CD4-positive, alpha-beta T cell treated with Interleukin-10 for 1 hour (primary cell): Measurements from ENCODE around the gene YOD1.

Experiments
- DNase-seq: peaks from one replicate; pipeline ENCODE4 v3.0.0-alpha.2; 2020

YOD1 gene

GRCh38 chr1:207072233-207072632 is 21.2 kb upstream of the YOD1 start:
- DNase-seq = no peak

- no peak for DNase-seq
Measured at GRCh38 chr1:207071426-207071825, 20.4 kb upstream of the YOD1 start.

DNA sequence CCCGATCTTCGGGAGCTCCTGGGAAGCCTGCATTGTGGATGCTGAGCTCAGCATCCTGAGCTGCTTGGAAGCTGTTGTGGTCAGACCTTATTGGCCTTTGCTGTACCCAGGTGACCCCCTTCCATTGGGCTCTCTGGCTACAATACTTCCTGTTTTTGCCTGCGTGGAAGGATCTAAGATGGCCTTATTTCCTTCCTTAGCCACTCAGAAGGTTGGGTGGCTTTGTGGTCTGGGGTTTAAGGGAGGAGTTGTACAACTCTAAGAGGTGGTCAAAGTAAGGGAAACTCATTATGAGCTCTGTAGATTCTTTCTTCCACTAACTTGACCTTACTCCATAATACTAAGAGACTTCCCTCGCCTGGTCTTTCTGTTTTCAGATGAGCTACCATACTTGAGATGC is 19.8 kb upstream of the YOD1 start:
- DNase-seq = no peak

- DNase-seq = no peak
Measured at GRCh38 chr1:207069858-207070506, 19.0 kb upstream of the YOD1 start.

DNA sequence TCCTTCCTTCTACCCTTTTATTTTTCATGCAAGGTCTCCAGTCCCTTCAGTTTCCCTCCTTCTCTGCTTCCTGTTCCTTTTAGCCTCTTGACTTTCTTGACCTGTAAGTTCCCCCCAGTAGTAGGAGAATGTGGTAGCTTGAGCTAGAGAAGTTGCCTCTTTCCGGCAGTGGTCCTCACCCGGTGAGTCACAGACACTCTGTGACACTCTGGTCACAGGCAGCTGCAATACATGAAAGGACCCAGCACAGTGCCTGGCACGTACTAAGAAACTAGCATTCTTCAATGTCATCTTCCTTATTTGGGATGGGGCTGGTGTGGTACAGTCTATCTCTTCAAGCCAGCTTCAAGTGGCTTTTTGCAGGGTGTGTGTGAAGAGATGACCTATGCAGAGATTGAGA is 18.1 kb upstream of the YOD1 start:
- DNase-seq = no peak

GRCh38 chr1:207067665-207068064 is 16.7 kb upstream of the YOD1 start:
- no peak for DNase-seq

- DNase-seq = no peak
Measured at GRCh38 chr1:207067185-207067584, 16.2 kb upstream of the YOD1 start.

DNA sequence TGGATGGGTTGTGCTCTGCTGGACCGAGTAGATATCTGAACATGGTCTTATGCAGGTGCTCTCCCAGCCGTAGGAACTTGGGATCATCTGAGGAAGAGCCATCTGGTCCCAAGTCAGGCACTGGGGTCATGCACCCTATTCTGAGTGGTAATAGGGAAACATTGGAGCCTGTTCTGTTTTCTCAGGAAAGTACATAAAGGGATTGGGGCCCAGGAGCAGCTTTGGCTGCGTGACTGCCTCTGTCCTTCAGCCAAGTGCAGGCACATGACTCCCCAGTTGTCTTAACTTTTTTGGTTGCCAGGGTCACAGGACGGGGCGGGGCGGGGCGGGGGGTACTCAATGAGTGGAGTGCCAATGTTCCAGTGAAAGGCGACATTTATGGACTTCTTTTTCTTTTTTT is 13.6 kb upstream of the YOD1 start:
- DNase-seq = no peak

- no peak for DNase-seq
Measured at GRCh38 chr1:207063014-207063413, 12.0 kb upstream of the YOD1 start.

DNA sequence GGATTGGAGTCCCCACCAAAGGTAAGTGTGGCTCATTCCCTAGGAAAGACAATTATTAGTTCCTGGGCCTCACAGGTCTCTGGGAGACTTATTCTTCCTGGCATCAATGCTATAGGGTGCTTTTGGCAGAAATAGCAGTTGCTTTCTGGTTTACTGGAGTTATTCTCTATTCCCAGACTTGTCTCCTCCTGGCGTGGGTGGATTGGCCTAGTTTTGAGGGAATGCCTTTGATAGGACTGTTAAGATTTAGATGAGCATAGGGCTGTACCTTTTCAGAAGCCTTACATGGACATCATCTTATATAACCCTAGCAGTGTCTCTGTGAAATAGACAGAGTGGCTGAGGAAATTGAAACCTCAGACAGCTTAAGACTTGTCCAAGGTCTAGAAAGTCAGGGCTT is 11.1 kb upstream of the YOD1 start:
- DNase-seq = no peak

GRCh38 chr1:207060596-207060995 is 9.6 kb upstream of the YOD1 start:
- DNase-seq = no peak

- no peak for DNase-seq
Measured at GRCh38 chr1:207059881-207060280, 8.9 kb upstream of the YOD1 start.

GRCh38 chr1:207058878-207059867 is 8.2 kb upstream of the YOD1 start:
- DNase-seq = no peak

- no peak for DNase-seq
Measured at GRCh38 chr1:207058252-207058651, 7.2 kb upstream of the YOD1 start.

- no peak for DNase-seq
Measured at GRCh38 chr1:207056673-207057072, 5.7 kb upstream of the YOD1 start.

- DNase-seq = no peak
Measured at GRCh38 chr1:207055386-207056001, 4.5 kb upstream of the YOD1 start.

DNA sequence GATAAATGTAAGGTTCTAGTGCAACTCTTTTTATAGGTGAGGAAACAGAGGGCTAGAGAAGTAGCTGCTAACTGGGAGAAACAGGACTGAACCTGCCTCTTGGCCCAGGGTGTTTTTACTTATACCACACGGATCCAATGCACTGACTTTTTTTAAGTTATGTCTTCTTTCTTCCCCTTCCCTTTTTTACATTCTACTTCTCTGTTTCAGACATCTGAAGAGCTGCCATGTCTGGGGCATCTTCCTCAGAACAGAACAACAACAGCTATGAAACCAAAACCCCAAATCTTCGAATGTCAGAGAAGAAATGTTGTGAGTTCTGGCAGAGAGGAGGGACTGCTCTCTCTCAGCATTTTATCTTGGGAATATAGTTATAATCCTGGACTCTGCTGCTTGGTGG is 3.5 kb upstream of the YOD1 start:
- DNase-seq = no peak

GRCh38 chr1:207052911-207053769 is 2.1 kb upstream of the YOD1 start, which contains the start of gene PFKFB2:
Gene PFKFB2, plus strand, starts transcription at chr1:207053275. Its CDS starts 1,443 bp downstream, at chr1:207054718.
- DNase-seq = peak; percentile 95

DNA sequence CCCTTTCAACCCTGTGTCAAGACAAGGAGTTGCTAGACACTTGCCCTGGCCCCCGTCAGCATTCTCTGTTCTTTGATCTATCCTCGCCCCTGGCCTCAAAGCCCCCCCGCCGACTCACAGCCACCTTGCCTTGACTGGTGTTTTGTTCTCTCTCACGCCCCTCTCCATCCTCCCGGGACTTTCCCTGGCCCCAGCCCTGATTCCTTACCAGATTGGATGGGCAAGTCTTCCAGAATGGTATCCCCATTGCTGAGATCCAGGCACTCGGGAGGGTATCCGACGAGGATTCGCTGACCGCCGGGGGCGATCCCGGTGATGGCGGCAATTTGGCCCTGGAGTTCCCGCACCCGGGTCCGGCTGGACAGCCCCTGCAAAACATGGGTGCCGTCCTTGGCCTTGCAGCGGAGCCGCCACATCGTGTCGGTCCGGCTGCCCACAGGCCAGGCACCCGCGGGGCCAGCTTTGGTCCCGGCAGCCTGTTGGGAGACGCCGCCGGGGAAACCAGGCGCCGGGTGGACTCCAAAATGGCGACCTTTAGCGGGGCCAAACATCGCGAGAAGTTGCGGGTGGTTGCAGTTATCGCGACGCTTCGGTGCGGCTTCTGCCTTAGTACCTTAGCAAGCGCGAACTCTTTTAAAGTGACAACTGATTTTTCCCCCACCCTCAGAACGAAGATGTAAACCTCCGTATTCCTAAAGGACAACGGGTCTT is 373 bp downstream of the YOD1 start:
- peak; percentile 93 for DNase-seq

- DNase-seq = peak; percentile 71
Measured at GRCh38 chr1:207049974-207050391, 1.0 kb downstream of the YOD1 start.

DNA sequence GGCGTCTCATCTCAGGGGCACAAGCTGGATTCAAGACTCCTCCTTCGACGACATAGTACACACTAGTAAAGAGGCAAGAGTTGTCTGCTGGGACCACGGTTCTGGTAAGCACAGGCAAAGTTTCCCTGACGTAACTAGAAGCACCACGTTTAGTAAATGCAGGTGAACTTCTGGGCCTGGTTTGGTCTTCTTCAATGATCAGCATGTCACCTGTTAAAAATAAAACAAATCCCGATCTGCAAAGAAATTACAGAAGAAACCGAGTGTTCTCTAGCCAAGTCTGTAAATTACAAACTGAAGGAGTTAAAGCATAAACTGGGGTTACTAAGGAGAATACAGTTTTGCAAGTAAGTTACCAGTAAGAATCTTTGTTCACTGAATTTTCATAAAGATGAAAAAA is 1.5 kb downstream of the YOD1 start:
- no peak for DNase-seq

- no peak for DNase-seq
Measured at GRCh38 chr1:207049054-207049453, 2.0 kb downstream of the YOD1 start.
